Tibial nerve (tissue), 3 donors: Measurements from ENCODE around the gene IDH3G.

Experiments used
- POLR2A ChIP-seq, 2 donors: fragments of 450-650 bp; IDR thresholded peaks; one replicate each; pipeline ENCODE4 v1.6.1; 2017; ENCODE audit warnings: antibody characterized with exemption in 2 of 2, mild to moderate bottlenecking in 2 of 2, moderate library complexity in 2 of 2
- TF ChIP-seq, protein P1 (sequence below), 5 experiments: fragments of 200-600 bp in 3 of 5; fragments of 450-650 bp in 2 of 5; sonication (generic) in 3 of 5; IDR thresholded peaks; one replicate each; pipeline ENCODE4 v1.5.1; 2016 to 2019; ENCODE audit warnings: antibody characterized with exemption in 5 of 5, mild to moderate bottlenecking in 3 of 5, moderate library complexity in 2 of 5

DNA sequence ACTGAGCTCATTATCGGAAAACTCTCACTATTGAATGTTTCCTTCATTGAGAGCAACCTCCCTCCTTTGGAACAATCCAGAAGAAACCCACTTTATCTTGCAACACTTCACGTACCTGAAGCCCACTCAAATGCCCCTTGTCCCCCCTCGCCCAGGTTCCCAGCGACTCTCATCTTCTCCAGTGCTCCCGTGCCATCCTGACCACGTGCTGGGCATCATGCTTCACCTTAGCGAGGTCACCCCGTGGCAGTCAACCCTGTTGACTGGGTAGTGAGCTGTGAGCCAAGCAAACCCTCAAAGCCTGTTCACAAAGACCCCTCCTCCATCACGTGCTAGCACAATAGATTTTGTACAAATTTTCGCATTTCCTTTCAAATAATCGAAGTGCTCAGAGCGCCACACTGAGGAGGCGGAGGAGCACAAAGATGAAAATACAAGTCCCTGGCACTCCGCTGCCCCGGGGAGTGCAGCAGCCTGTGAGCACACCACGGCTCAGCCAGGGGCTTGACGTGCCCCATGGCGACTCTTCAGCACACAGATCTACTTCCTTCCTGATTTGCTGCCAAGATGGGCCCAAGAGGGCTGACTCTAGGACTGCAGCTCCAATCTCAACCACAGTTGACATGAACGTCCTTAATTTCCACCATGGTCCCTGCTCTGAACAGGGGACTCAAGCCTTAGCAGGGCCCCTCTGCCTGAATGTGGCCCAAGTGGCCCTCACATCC is 20.6 kb upstream of the IDH3G start:
- TF ChIP-seq, protein P1, sequence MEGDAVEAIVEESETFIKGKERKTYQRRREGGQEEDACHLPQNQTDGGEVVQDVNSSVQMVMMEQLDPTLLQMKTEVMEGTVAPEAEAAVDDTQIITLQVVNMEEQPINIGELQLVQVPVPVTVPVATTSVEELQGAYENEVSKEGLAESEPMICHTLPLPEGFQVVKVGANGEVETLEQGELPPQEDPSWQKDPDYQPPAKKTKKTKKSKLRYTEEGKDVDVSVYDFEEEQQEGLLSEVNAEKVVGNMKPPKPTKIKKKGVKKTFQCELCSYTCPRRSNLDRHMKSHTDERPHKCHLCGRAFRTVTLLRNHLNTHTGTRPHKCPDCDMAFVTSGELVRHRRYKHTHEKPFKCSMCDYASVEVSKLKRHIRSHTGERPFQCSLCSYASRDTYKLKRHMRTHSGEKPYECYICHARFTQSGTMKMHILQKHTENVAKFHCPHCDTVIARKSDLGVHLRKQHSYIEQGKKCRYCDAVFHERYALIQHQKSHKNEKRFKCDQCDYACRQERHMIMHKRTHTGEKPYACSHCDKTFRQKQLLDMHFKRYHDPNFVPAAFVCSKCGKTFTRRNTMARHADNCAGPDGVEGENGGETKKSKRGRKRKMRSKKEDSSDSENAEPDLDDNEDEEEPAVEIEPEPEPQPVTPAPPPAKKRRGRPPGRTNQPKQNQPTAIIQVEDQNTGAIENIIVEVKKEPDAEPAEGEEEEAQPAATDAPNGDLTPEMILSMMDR (IDR thresholded peaks at IDR 0.05): no peak
- no peak for TF ChIP-seq POLR2A (IDR thresholded peaks at IDR 0.05)
